ENCODE measurements around the gene TSC22D2.

TSC22D2 gene

DNA sequence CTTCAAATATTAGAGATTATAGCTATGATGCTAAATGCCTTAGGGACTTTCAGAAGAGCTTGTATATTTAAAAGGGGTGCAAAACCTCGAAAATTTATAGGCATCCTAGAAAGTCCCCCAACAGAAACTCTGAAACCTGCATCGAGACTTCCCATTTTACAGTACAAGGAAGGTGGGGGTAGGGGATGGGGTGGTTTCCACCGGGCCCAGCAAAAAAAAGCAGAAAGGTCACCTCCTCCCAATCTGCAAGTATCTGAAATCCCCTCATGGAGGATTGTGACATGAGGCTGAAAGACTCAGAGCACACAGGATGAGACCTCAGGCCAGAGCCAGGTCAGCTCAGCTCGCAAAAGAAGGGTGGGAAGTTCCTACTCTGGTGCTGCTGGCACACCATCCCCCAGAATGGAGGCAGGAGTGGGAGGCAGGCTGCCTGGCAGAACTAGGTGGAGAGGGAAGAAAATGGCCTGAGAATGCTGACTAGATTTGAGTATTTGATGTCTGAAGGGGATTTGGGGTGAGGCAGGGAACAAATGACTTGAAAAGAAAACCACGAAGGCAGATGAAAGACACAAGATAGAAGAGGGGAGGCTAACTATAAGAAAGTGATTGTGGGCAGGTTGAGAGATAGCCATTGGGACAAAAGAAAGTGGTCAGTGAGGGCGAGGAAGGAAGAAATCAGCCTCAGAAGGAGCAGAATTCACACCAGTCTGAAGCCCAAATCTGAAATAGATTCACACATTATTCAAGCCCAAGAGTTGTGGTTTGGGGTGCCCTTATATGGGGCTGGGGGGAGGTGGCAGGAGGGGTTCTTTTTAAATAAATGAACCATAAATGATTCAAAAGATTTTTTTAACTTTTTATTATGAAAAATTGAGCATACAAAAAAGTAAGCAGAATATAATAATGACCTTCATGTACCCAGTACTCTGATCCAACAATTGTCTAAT, 22.5 kb upstream of the TSC22D2 start:
- no peak for DNase-seq (ENCODE audit: low read depth)

DNA sequence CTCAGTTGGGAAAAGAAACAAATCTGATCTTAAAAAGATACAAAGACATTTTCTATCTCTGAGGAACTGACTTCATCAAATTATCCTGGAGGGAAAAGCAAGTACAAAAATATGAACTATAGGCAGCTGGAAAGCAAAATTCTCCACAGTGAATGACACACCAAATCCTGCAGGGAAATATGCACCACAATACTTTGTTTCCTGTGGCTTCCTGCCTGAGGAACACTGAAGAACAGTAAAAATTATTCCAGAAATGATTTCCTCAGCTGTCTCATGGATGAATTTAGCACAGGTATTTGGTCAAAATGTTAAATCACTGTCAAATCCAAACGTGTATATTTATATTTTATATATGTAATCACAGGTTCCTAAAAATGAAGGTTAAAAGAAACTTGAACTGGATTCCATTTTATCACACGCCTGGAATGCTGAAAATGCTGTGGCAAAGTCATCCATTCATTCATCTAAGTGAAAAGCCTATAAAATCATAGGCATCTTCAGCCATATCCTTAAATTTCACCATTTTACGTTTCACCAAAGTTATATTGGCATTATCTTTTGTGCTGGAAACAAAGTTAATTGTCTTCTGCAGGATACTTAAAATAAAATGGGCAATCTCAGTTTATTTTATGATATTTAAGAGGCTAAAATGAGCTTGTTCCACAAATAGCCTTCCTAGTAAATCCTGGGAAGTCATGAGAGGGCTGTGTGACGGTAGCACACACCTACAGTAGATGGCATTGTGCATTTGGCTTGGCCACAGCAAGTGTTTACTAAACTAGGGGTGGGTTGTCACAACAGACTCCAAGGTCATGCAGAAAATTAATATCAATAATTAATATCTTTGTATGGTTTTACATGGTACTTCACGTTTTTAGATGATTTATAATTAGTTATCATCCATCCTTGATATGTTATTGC, 19.3 kb upstream of the TSC22D2 start:
- no peak for DNase-seq (ENCODE audit: low read depth)

DNA sequence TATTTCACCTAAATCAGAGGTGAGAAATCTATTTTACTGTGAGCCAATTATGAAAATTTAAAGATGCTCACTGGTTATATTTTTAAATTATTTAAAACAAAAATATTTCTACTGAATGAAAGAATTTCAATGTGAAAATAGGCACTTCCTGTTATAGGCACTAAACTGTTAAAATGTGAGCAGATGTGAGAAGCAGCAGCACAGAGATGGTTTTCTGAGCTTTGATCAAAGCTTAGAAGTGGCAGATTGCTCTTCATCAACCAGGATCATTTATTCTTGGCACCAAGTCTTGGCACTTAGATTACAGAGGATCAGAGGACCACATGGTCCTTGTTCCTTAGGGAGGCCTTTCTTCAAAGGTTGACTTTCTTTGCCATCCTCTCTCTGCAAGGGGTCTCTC, 18.0 kb upstream of the TSC22D2 start:
- DNase-seq (ENCODE audit: low read depth), result no peak

DNA sequence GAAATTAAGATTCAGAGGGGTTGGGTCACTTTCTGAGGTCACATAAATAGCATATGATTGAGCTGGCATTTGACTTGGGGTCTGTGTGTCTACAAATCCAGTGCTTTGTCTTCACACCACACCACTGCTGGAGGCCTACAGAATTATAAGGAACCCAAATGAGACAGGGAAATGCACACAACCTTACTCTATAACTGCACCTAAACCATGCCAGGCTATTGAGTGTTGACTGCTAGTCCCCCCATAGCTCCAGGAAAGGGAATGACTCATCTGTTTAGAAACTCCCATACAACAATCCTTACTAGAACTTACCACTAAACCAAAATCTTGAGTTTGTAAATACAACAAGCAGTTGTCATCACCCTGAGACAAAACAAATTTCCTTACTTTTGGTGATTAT, 16.9 kb upstream of the TSC22D2 start:
- DNase-seq (ENCODE audit: low read depth), result no peak

DNA sequence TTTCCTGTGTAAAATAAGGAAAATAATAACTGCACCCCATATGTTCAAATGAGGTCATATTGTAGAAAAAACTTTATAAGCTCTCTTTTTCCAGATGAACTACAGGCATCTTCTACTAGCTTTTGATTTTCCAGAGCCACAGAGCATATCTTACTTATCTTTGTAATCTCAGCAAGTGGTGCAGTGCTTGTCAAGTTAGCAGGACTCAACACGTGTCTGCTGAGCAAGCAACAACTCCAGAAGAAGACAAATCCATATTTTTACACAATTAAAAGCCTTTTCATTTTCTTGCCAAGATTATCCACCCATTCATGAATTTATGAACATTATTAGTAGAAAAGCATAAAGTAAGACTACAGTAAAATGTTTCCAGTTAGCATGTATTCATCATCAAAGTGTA, 14.4 kb upstream of the TSC22D2 start:
- no peak for DNase-seq (ENCODE audit: low read depth)

DNA sequence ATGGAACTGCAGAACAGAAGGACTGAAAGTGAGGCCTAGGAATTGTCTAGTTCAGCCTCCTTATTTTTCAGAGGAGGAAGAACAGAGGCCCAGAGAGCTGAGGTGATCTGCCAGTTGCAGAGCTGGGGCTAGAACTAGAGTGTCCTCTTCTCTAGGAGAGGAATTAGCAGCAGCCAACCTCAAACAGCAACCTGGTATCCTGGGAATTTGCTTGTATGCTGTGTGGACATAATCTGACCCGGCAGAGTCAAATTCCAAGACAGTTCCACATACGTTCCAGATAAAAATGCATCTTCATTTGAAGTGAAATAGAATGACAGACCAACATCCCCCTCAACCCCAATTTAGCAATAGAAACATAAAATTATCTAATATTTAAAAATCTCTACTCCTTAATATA, 13.5 kb upstream of the TSC22D2 start:
- no peak for DNase-seq (ENCODE audit: low read depth)

DNA sequence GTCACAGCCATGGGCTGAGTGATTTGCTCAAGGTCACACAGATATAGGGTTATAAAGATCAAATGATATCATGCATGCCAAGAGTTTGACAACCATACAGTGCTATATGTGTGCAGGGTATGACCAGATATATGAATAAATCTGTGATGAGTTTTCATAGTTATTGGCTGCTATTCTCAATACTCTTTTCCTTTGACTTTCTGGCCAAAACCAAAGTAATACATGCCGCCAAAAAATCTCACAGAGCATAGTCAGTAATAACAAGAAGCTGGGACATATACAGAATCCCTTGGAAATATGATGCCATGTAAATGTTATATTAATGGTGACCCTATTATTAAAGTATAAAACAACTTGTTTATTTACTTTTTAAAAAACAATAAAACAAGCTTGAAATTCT, 11.6 kb upstream of the TSC22D2 start:
- no peak for DNase-seq (ENCODE audit: low read depth)

DNA sequence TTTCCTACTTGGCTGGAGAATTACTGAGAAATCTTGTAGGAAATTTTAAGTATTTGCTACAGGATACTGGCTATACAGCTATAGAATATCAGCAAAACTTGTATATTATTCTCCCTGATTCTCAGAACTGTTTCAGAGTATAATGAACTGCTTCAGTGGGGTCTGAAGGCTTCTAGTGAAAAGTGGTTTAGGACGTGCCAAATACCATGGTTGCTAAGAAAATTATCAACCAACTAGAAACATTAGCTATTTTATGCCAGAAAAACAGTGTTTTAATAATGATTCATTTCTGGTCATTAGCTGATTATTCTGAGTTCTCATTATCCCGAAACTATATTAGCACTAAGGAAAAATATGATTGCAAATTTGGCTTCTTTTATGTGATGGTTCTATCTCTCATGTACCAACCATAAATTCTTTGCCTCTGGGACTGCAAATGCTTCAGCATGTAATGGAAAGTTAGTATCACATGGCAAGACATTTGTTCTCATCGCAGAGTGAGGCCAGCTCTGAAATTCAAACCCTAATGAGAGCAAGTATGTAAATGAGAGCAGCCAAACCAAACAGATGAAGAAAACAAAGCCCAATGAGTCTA, 11.0 kb upstream of the TSC22D2 start:
- DNase-seq (ENCODE audit: low read depth), result peak; percentile 80

DNA sequence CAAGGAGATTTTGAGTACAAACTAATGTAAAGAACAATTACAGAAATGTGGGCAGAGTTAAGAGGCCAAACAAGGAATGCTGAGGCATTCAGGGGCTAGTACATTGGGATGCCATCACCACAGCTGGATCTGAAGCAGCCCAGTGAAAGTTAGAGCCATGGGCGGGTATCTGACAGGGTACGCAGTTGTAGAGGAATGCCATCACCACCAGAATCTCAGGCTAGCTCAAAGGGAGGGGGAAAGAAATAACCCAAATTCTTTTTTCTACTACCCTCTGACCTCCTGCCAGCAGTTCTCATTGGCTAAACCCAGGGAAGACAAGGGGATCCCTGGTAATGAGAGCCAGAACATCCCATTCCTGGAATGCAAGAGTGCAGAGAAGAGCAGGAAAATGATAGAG, 9.0 kb upstream of the TSC22D2 start:
- no peak for DNase-seq (ENCODE audit: low read depth)

DNA sequence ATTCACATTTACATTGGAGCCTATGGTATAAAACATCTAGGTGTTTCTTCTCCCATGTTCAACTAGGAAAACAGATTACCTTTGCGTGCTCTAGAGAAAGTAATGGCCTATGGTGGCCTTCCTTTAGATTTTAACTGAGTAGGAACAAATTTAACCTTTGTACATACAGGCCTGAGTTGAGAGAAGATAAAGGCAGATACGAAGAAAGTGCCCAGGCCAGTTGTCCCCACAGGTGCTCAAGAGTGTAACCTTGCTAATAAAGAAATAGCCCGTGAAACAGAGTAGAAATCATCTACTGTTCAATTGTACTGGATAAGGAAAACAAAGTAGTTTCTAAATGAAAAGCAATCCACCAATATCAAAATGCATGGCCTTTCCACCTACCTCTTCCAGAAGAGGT, 6.8 kb upstream of the TSC22D2 start:
- DNase-seq (ENCODE audit: low read depth), result no peak

DNA sequence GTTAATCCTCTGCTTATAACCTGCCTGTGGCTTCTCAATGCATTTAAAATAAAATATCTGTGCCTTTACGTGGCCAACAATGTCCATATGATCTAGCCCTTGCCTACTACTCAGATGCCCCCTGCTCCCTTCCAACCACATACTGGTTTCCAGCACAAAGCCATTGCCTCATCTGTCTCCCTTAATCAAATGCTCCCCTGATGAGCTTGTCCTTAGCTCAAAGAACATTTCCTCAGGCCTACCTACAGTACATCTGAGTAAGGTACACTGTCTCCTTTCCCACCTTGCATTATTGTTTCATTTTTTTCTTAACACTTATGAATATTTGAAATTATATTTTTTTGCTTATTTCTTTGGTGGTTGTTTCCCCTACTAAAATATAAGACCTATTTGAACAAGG, 5.9 kb upstream of the TSC22D2 start:
- no peak for DNase-seq (ENCODE audit: low read depth)

DNA sequence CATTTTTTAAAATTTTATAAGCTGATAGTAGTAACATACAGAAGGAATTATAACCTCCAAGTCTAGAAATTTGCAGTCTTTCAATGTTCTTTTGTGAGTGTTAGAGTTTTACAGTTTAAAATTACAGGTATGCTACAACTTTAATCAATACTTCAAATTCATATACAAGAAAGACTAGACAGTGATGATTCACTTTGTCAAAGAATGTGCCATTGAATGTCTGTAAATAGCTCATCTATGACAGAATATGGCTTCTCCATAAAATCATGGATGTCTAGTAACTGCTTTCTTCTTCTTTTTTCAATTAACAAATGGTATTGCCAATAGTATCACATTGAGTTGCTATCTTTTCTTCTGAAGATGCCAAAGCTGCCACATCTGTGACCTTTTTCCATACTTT, 4.1 kb upstream of the TSC22D2 start:
- DNase-seq (ENCODE audit: low read depth), result no peak

DNA sequence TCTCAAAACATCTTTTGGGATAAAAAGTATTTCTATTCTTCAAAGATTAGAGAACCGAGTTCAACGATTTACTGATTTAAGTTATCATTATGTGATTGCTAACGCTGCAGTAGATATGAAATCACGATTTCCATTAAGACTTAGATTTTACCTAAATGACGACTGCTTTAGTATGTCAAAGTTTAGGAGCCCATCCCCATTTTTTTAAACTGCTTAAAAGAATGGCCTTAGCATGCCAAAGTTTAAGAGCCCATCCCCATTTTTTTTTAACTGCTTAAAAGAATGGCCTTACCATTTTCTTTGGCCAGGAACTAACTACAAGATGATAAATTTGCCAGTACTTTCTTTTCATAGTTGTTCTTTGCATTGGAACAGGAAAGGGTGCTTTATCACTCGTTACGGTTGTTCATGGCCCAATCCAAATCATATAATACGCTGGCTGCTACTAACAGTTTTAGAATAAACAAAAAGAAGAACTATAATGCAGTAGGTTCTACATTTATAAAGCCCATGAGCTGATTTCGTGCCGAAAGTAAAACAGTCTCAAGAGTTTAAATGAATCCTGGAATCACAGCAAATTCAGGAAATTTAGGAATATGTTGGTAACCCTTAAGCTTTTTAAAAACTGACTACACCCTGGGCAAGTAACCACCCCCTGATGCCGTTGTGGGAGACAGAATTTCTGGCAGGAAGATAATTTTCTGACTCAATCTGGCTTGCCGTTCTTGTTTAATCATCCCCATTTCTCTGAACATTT, 869 bp upstream of the TSC22D2 start:
- DNase-seq (ENCODE audit: low read depth), result peak; percentile 72

DNA sequence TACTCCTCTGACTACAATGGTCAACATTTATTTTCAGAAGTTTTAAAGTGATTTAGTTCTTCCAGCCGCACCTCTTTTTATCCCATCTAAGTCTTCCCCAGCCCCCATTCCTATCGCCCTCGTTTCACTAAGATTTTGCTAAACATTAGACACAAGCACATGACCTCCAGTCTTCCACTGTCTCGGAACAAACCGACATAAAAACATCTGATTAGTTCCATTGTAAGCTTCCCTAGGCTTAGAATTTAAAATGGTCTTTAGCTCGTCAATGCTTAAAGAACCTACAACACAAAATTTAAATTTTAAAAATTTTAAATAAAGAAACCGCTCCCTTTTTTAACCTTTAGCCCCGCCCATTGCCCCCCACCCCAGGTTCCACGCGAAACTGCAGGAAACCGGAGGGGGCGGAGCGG, 284 bp upstream of the TSC22D2 start:
- DNase-seq (ENCODE audit: low read depth), result no peak

DNA sequence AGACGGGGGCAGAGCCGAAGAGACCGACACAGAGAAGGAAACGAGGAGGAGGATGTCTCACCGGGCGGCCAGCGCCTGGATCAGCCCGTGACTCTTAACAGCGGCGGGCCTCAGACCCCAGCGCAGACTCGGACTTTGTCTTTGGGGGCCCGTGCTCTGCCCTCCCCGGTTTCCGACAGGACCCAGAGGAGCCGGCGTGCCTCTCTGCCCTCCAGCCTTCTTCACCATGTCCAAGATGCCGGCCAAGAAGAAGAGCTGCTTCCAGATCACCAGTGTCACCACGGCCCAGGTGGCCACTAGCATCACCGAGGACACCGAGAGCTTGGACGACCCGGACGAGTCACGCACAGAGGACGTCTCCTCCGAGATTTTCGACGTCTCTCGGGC, 1.0 kb downstream of the TSC22D2 start:
- no peak for DNase-seq (ENCODE audit: low read depth)

DNA sequence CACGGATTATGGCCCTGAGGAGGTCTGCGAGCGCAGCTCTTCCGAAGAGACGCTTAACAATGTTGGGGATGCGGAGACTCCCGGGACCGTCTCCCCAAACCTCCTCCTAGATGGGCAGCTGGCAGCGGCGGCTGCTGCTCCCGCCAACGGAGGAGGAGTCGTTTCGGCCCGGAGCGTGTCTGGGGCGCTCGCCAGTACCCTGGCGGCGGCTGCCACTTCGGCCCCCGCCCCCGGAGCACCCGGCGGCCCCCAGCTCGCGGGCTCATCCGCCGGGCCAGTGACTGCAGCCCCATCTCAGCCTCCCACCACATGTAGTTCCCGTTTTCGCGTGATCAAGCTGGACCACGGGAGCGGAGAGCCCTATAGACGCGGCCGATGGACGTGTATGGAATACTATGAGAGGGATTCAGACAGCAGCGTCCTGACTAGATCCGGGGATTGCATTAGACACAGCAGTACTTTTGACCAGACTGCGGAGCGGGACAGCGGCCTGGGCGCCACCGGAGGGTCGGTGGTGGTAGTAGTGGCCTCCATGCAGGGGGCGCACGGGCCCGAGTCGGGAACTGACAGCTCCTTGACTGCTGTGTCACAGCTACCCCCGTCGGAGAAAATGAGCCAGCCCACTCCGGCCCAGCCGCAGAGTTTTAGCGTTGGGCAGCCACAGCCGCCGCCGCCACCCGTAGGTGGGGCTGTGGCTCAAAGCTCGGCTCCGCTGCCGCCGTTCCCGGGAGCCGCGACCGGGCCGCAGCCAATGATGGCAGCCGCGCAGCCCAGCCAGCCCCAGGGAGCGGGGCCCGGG, 1.6 kb downstream of the TSC22D2 start:
- DNase-seq (ENCODE audit: low read depth), result peak; percentile 69

DNA sequence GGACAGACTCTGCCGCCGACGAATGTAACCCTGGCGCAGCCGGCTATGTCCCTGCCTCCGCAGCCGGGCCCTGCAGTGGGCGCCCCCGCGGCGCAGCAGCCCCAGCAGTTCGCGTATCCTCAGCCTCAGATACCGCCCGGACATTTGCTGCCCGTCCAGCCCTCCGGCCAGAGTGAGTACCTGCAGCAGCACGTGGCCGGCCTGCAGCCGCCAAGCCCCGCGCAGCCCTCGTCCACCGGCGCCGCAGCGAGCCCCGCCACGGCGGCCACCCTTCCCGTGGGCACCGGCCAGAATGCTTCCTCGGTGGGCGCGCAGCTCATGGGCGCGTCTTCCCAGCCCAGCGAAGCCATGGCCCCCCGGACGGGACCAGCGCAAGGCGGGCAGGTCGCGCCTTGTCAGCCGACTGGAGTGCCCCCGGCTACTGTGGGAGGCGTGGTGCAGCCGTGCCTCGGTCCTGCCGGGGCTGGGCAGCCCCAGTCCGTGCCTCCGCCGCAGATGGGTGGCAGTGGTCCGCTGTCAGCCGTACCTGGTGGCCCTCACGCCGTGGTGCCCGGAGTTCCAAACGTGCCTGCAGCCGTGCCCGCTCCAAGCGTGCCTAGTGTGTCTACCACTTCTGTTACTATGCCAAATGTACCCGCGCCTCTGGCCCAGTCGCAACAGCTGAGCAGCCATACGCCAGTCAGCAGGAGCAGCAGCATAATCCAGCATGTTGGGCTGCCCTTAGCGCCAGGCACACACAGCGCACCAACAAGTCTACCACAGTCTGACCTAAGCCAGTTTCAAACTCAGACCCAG, 2.4 kb downstream of the TSC22D2 start:
- peak; percentile 31 for DNase-seq (ENCODE audit: low read depth)

DNA sequence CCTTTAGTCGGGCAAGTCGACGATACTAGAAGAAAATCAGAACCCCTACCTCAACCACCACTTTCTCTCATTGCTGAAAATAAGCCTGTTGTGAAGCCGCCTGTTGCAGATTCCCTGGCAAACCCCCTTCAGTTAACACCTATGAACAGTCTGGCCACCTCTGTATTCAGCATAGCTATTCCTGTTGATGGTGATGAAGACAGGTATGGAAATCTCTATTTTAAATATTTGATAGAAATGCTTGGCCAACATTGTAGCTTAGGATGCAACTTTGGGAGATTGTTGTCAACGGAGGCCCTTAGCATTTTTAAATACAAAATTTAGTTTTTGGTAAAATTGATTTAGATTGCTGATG, 3.0 kb downstream of the TSC22D2 start:
- DNase-seq (ENCODE audit: low read depth), result no peak

DNA sequence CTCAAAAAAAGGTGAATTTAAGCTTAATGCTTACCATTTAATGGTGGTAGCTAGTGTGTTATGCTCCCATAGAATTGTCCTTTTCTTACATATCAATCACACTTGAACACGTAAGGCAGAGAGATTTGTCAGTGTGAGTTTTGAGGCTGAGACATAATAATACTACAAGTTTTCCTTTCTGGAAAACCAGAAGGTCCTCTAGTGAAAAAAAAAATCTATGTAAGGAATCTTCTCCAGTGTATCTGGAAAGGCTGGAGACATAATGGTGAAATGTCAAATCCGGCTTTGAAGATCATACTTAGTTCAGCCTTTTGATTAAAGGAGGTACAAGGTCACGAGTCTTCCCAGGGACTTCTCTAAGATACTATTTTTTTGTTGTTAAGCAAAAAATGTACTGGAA, 3.4 kb downstream of the TSC22D2 start:
- peak; percentile 12 for DNase-seq (ENCODE audit: low read depth)

DNA sequence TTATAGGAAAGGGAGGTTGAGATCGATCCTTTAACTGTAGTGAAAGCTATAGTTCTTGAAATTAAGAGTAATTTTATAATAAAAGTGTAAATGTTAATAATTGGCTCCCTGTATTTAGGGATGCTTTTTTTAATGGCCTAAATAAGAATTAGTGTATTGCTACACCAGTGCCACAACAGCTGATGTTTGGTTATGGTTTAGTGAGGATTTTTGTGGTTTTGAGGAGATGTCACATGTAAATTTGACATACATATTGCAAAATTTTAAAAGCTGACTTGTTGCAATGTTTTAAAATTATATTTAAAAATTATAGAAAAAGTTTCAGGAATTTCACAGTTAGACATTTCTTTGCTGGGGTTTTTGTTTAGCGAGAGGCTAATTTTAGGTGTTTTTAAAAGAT, 3.9 kb downstream of the TSC22D2 start:
- peak; percentile 71 for DNase-seq (ENCODE audit: low read depth)
